Measurements from ENCODE around the gene LEF1.

DNA sequence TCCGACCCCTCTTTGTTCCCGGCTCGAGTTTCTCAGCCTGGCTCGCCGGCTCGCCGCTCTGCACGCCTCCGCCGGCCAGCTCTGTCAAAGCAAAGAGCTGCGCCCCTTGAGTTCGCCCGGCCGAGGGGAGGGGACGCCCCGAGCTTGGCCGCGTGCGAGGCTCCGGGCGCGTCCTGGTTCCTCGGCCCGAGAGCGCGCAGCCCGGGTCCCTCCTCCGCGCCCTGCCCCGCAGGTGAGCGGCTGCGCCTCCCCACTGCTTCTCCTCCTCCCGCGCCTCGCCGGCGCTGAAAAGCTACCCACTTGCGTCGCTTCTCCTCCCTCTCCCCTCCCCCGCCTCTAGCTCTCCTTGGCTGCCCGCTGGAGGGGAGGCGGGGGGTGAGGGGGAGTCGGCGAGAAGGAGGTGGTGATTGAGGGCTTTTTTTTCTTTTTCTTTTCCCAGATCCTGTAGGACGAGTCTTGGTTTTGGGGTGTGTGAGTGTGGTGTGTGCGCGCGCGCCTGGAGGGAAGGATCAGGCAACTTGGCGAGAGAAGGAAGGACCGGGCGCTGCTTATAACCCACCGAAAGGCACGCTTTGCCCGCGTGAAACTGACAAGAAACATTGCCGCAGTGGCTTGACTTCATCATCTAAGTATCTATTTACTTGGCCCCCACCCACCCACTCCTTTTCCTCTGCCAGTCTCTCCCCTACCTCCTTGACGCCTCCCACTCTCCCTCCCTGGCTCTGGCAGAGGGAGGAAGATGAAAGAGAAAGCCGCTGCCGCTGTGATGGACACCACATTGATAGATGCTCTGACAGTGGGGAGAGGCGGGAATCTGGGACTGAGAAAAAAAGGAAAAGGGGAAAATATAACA lies at the start of gene LEF1:
- TF ChIP-seq, protein P1, sequence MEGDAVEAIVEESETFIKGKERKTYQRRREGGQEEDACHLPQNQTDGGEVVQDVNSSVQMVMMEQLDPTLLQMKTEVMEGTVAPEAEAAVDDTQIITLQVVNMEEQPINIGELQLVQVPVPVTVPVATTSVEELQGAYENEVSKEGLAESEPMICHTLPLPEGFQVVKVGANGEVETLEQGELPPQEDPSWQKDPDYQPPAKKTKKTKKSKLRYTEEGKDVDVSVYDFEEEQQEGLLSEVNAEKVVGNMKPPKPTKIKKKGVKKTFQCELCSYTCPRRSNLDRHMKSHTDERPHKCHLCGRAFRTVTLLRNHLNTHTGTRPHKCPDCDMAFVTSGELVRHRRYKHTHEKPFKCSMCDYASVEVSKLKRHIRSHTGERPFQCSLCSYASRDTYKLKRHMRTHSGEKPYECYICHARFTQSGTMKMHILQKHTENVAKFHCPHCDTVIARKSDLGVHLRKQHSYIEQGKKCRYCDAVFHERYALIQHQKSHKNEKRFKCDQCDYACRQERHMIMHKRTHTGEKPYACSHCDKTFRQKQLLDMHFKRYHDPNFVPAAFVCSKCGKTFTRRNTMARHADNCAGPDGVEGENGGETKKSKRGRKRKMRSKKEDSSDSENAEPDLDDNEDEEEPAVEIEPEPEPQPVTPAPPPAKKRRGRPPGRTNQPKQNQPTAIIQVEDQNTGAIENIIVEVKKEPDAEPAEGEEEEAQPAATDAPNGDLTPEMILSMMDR (IDR thresholded peaks at IDR 0.05): no peak
- TF ChIP-seq EZH2 (IDR thresholded peaks at IDR 0.05; ENCODE audit: borderline replicate concordance, insufficient read depth, low read depth, low read length, poor library complexity, severe bottlenecking): no peak

Measured in B cell (primary cell).